Large intestine (tissue), 3 donors: ENCODE results near the gene ZNF665. TPM values are rescaled to one million over a fixed set of nuclear protein-coding genes. Genes with fewer than 3 reads are reported as not detected.
"Not testable (repeated sequence)": the region's sequence is repeated elsewhere in the genome, so short reads cannot be mapped to it uniquely, and the experiment has no call there.

Source experiments
- DNase-seq, 2 donors: peaks; one replicate each; pipeline versions ENCODE4 v3.0.0 to v3.0.0-alpha.2; 2013
- H3K27ac ChIP-seq: one replicate; pipeline ENCODE4 v1.5.1; 2013; ENCODE audit warnings: low read length
- H3K27me3 ChIP-seq: 2 replicates; pipeline ENCODE4 v1.6.1; 2013; ENCODE audit warnings: low read length; ENCODE audit not compliant: control insufficient read depth, insufficient read depth
- H3K36me3 ChIP-seq: 2 replicates; pipeline ENCODE4 v1.6.1; 2013; ENCODE audit warnings: low read length; ENCODE audit not compliant: control insufficient read depth, insufficient read depth
- H3K4me1 ChIP-seq: one replicate; pipeline ENCODE4 v1.6.1; 2013; ENCODE audit warnings: low read length; ENCODE audit not compliant: control insufficient read depth, insufficient read depth
- H3K4me3 ChIP-seq: one replicate; pipeline ENCODE4 v1.5.1; 2013; ENCODE audit warnings: low read length
- H3K9me3 ChIP-seq: one replicate; pipeline ENCODE4 v1.6.1; 2013; ENCODE audit warnings: mild to moderate bottlenecking, low read depth, low read length, moderate library complexity; ENCODE audit not compliant: control insufficient read depth
- WGBS: methylation state at CpG from one replicate; pipeline ENCODE4 v1.1.5; 2013; ENCODE audit warnings: low lambda C conversion rate; ENCODE audit not compliant: insufficient coverage; 5-methylcytosine and 5-hydroxymethylcytosine counted together
- polyA plus RNA-seq: library from polyadenylated mRNA; unstranded; fragments of 120-200 nt; gene quantifications from one replicate; pipeline ENCODE4 v1.2.1, GENCODE V29; 2013

ZNF665 gene
- polyA plus RNA-seq, 1 donor: 6.3 TPM

- no peaks in the 10 kb centered on the region for H3K27me3 ChIP-seq
- peaks cover 4% of the 10 kb centered on the region for H3K4me1 ChIP-seq
- no peaks in the 10 kb centered on the region for H3K9me3 ChIP-seq
- no peak for DNase-seq
- WGBS: no CpG with 5 or more reads among the region's 3 CpGs
- peaks cover 5% of the 10 kb centered on the region for H3K36me3 ChIP-seq
- H3K4me3 ChIP-seq: no peak overlapping the region
- no peak overlapping the region for H3K27ac ChIP-seq
Observed at GRCh38 chr19:53190253-53190652, 2.9 kb downstream of the ZNF665 start.

DNA sequence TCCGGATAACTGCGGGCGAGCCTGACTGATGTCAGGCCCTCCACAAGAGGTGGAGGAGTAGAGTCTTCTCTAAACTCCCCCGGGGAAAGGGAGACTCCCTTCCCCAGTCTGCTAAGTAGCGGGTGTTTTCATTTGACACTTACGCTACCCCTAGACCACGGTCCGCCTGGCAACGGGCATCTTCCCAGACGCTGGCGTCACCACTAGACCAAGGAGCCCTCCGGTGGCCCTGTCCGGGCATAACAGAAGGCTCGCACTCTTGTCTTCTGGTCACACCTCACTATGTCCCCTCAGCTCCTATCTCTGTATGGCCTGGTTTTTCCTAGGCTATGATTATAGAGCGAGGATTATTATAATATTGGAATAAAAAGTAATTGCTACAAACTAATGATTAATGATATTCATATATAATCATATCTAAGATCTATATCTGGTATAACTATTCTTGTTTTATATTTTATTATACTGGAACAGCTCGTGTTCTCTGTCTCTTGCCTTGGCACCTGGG, 3.4 kb downstream of the ZNF665 start:
- not testable (repeated sequence) for H3K36me3 ChIP-seq, H3K4me1 ChIP-seq
- WGBS: no CpG with 5 or more reads among the region's 16 CpGs

DNA sequence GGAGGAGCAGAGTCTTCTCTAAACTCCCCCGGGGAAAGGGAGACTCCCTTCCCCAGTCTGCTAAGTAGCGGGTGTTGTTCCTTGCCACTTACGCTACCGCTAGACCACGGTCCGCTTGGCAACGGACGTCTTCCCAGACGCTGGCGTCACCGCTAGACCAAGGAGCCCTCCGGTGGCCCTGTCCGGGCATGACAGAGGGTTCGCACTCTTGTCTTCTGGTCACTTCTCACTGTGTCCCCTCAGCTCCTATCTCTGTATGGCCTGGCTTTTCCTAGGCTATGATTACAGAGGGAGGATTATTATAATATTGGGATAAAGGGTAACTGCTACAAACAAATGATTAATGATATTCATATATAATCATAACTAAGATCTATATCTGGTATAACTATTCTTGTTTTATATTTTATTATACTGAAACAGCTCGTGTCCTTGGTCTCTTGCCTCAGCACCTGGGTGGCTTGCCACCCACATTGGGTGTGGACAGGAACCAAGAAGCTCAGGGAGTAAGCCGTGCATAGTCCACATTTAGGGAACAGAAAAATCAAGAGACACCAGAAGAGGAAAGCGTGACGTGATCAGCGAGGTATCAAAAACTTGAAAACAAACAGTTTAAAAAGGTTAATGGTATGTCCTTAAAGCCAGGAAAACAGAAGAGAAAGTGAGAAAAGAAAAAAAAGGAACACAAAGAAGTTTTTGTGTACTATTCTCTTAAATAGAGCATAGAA, 7.8 kb downstream of the ZNF665 start:
- H3K36me3 ChIP-seq, H3K4me1 ChIP-seq, H3K9me3 ChIP-seq, H3K4me3 ChIP-seq, H3K27ac ChIP-seq, DNase-seq, H3K27me3 ChIP-seq: not testable (repeated sequence)
- 98% methylated on average over 4 of the region's 19 CpGs for WGBS

More for the DNA sequence above, 3.4 kb downstream of the ZNF665 start:
- H3K9me3 ChIP-seq, H3K27ac ChIP-seq, H3K27me3 ChIP-seq, DNase-seq, H3K4me3 ChIP-seq: not testable (repeated sequence)

DNA sequence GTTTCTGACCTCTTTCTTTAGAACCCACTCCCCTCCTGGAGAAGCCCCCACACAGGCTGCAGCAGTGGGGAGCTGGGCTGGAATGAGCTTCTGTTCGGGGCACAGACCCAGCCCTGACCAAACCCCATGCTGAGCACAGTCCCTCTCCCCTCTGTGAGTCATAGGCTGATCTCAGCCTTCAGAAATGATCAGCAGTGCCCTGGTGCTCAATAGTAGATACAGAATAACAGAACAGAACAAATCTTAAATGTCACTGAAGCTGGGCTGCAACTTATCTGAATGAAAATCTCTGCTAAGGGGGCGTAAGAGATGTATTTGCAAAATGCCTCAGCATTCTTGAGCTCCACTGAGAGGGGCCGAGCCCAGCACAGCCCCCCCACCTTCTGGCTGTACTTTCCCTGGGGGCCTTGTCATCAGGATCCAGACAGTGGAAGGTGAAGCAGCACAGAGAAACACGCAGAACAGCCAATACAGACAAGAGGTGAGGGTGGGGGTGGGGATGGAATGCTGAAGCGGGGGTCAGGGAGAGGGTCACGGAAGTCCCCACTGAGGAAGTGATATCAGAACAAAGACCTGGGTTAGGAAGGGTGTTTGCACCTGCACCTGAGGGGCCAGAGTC, 9.9 kb downstream of the ZNF665 start:
- no peak overlapping the region for H3K27ac ChIP-seq
- H3K9me3 ChIP-seq: peaks cover 10% of the 10 kb centered on the region
- no peak overlapping the region for H3K4me3 ChIP-seq
- peaks cover 3% of the 10 kb centered on the region for H3K36me3 ChIP-seq
- no peaks in the 10 kb centered on the region for H3K27me3 ChIP-seq
- H3K4me1 ChIP-seq: no peaks in the 10 kb centered on the region
- WGBS: no CpG with 5 or more reads among the region's 6 CpGs
- DNase-seq: no peak

GRCh38 chr19:53182202-53182601, 11.0 kb downstream of the ZNF665 start:
- no peak overlapping the region for H3K4me3 ChIP-seq
- H3K4me1 ChIP-seq: no peaks in the 10 kb centered on the region
- WGBS: 89% methylated on average over 8 of the region's 10 CpGs
- H3K9me3 ChIP-seq: peaks cover 12% of the 10 kb centered on the region
- no peak for DNase-seq
- H3K27ac ChIP-seq: no peak overlapping the region
- no peaks in the 10 kb centered on the region for H3K27me3 ChIP-seq
- H3K36me3 ChIP-seq: peaks cover 3% of the 10 kb centered on the region

- Histone ChIP-seq H3K27me3 (no peaks in the 10 kb centered on the region), H3K36me3 (peaks cover 3% of the 10 kb centered on the region), H3K4me1 (no peaks in the 10 kb centered on the region), H3K4me3 (no peak overlapping the region), H3K9me3 (peaks cover 20% of the 10 kb centered on the region), H3K27ac (no peak overlapping the region)
- no CpG with 5 or more reads among the region's 5 CpGs for WGBS
- DNase-seq: no peak
Observed at GRCh38 chr19:53177986-53178385, 15.2 kb downstream of the ZNF665 start.

DNA sequence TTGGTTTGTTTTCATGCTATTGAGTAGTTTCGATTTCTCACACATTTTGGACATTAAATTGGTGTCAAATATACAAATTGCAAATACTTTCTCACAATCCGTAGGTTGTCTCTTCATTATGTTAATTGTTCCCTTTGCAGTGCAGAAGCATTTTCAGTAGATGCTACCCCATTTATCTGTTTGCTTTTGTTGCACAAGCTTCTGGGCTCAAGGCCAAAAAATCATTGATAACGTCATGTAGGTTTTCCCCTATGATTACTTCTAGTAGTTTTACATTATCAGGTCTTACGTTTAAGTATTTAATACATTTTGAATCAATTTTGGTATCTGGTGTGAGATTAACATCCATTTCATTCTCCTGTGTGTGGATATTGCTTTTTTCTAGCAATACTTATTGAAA, 20.3 kb downstream of the ZNF665 start:
- 83% methylated on average over 1 of the region's 4 CpGs for WGBS
- Histone ChIP-seq H3K9me3 (peaks cover 17% of the 10 kb centered on the region), H3K36me3 (no peaks in the 10 kb centered on the region), H3K4me3 (no peak overlapping the region), H3K27ac (no peak overlapping the region), H3K27me3 (no peaks in the 10 kb centered on the region), H3K4me1 (no peaks in the 10 kb centered on the region)
- no peak for DNase-seq

GRCh38 chr19:53165691-53166091, 27.5 kb downstream of the ZNF665 start:
- no CpG with 5 or more reads among the region's 3 CpGs for WGBS
- Histone ChIP-seq H3K9me3 (peaks cover 42% of the 10 kb centered on the region), H3K36me3 (no peaks in the 10 kb centered on the region), H3K4me3 (no peak overlapping the region), H3K4me1 (no peaks in the 10 kb centered on the region), H3K27me3 (no peaks in the 10 kb centered on the region), H3K27ac (no peak overlapping the region)
- no peak for DNase-seq

GRCh38 chr19:53161123-53161522, 32.0 kb downstream of the ZNF665 start:
- no CpG with 5 or more reads among the region's 3 CpGs for WGBS
- H3K27ac ChIP-seq: no peak overlapping the region
- no peak overlapping the region for H3K4me3 ChIP-seq
- no peaks in the 10 kb centered on the region for H3K27me3 ChIP-seq
- DNase-seq: no peak
- H3K4me1 ChIP-seq: peaks cover 6% of the 10 kb centered on the region
- peaks cover 33% of the 10 kb centered on the region for H3K9me3 ChIP-seq
- no peaks in the 10 kb centered on the region for H3K36me3 ChIP-seq

GRCh38 chr19:53160350-53160749, 32.8 kb downstream of the ZNF665 start:
- peaks cover 6% of the 10 kb centered on the region for H3K4me1 ChIP-seq
- no peak overlapping the region for H3K27ac ChIP-seq
- no peak for DNase-seq
- no peaks in the 10 kb centered on the region for H3K27me3 ChIP-seq
- H3K4me3 ChIP-seq: no peak overlapping the region
- 96% methylated on average over 3 of the region's 3 CpGs for WGBS
- peaks cover 35% of the 10 kb centered on the region for H3K9me3 ChIP-seq
- peaks cover 4% of the 10 kb centered on the region for H3K36me3 ChIP-seq
